Esophagus mucosa (tissue), 1 donor: ENCODE results near the gene C1S. TPM values are rescaled to one million over a fixed set of nuclear protein-coding genes. Genes with fewer than 3 reads are reported as not detected.
"Not testable (repeated sequence)": the region's sequence is repeated elsewhere in the genome, so short reads cannot be mapped to it uniquely, and the experiment has no call there.

ENCODE experiments used
- ATAC-seq: fragments of 200-7000 bp; cut with Tn5 transposase; one replicate; pipeline ENCODE4 v1.9.1; 2020
- total RNA-seq: library from RNA; stranded (reverse); gene quantifications from one replicate; pipeline ENCODE4 v1.2.4, GENCODE V29; 2023
- donor health status: DM: yes; HTN: yes; CAD: no.

The C1S gene
- total RNA-seq, 1 donor from 2014 or later = 36.5 TPM

GRCh38 chr12:7047306-7047705 is 13.2 kb upstream of the C1S start:
- ATAC-seq = no peak

- ATAC-seq = not testable (repeated sequence)
These were observed 11.0 kb upstream of the C1S start for GRCh38 chr12:7049445-7049951.

- not testable (repeated sequence) for ATAC-seq
These were observed 10.5 kb upstream of the C1S start for GRCh38 chr12:7049973-7050372.

GRCh38 chr12:7054925-7055324 is 5.6 kb upstream of the C1S start:
- ATAC-seq = no peak

GRCh38 chr12:7055736-7056135 is 4.8 kb upstream of the C1S start:
- ATAC-seq = not testable (repeated sequence)

- ATAC-seq = no peak
These were observed 2.2 kb upstream of the C1S start for GRCh38 chr12:7058163-7058845.

GRCh38 chr12:7058850-7059395 is 1.6 kb upstream of the C1S start:
- ATAC-seq = no peak

- ATAC-seq = no peak
These were observed 738 bp upstream of the C1S start for GRCh38 chr12:7059780-7060179.

- no peak for ATAC-seq
These were observed 620 bp downstream of the C1S start for GRCh38 chr12:7061138-7061537.

- no peak for ATAC-seq
These were observed 1.1 kb downstream of the C1S start for GRCh38 chr12:7061596-7061995.

GRCh38 chr12:7064516-7064915 is 4.0 kb downstream of the C1S start:
- ATAC-seq = no peak

GRCh38 chr12:7065073-7065623 is 4.6 kb downstream of the C1S start:
- ATAC-seq = no peak

- ATAC-seq = peak; percentile 64
These were observed 6.1 kb downstream of the C1S start for GRCh38 chr12:7066596-7066995.

- no peak for ATAC-seq
These were observed 6.6 kb downstream of the C1S start for GRCh38 chr12:7067096-7067495.

- no peak for ATAC-seq
These were observed 7.9 kb downstream of the C1S start for GRCh38 chr12:7068240-7068993.

- ATAC-seq = no peak
These were observed 8.5 kb downstream of the C1S start for GRCh38 chr12:7068994-7069346.

- no peak for ATAC-seq
These were observed 8.9 kb downstream of the C1S start for GRCh38 chr12:7069386-7069785.

GRCh38 chr12:7072035-7072434 is 11.5 kb downstream of the C1S start:
- no peak for ATAC-seq

- ATAC-seq = no peak
These were observed 12.0 kb downstream of the C1S start for GRCh38 chr12:7072554-7072953.

GRCh38 chr12:7073946-7074345 is 13.4 kb downstream of the C1S start:
- ATAC-seq = no peak

GRCh38 chr12:7075518-7075917 is 15.0 kb downstream of the C1S start:
- ATAC-seq = no peak

- no peak for ATAC-seq
These were observed 15.4 kb downstream of the C1S start for GRCh38 chr12:7075939-7076338.

- ATAC-seq = no peak
These were observed 16.0 kb downstream of the C1S start for GRCh38 chr12:7076493-7076892.

- ATAC-seq = no peak
These were observed 17.6 kb downstream of the C1S start for GRCh38 chr12:7078163-7078562.
